GM12874 (cell line): ENCODE measurements around the gene ACR.

Source experiments
- TF ChIP-seq, protein P1 (sequence below): IDR thresholded peaks from 2 replicates; pipeline ENCODE4 v1.5.1; 2011; ENCODE audit warnings: low read depth, mild to moderate bottlenecking, control low read depth, low read length, moderate library complexity; ENCODE audit not compliant: insufficient read depth

ACR gene

GRCh38 chr22:50703726-50704509 is 34.1 kb upstream of the ACR start:
- TF ChIP-seq, protein P1, sequence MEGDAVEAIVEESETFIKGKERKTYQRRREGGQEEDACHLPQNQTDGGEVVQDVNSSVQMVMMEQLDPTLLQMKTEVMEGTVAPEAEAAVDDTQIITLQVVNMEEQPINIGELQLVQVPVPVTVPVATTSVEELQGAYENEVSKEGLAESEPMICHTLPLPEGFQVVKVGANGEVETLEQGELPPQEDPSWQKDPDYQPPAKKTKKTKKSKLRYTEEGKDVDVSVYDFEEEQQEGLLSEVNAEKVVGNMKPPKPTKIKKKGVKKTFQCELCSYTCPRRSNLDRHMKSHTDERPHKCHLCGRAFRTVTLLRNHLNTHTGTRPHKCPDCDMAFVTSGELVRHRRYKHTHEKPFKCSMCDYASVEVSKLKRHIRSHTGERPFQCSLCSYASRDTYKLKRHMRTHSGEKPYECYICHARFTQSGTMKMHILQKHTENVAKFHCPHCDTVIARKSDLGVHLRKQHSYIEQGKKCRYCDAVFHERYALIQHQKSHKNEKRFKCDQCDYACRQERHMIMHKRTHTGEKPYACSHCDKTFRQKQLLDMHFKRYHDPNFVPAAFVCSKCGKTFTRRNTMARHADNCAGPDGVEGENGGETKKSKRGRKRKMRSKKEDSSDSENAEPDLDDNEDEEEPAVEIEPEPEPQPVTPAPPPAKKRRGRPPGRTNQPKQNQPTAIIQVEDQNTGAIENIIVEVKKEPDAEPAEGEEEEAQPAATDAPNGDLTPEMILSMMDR: no peak

GRCh38 chr22:50704510-50705218 is 33.3 kb upstream of the ACR start:
- TF ChIP-seq, protein P1: no peak

DNA sequence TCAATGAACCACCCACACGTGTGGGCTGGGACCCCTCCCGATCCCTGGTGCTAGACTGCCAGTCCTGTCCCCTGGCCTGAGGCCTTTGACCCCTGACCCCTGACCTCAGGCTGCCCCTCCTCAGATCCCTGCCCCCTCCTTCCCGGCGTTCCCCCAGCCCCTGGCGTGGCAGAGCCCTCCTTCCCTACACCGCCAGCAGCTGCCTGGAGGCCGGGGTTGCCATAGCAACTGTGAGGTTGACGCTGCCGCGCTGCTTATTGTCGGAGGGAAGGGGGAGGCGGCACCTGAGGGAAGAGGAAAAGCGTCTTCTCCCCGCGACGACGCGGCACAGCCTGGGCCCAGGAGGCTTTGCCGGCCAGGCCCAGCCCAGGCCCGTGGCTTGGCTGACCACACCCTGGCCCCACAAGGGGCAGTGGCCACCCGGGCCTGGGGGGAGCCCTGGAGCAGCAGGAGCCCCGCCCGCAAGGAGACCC is 32.7 kb upstream of the ACR start:
- TF ChIP-seq, protein P1: no peak

DNA sequence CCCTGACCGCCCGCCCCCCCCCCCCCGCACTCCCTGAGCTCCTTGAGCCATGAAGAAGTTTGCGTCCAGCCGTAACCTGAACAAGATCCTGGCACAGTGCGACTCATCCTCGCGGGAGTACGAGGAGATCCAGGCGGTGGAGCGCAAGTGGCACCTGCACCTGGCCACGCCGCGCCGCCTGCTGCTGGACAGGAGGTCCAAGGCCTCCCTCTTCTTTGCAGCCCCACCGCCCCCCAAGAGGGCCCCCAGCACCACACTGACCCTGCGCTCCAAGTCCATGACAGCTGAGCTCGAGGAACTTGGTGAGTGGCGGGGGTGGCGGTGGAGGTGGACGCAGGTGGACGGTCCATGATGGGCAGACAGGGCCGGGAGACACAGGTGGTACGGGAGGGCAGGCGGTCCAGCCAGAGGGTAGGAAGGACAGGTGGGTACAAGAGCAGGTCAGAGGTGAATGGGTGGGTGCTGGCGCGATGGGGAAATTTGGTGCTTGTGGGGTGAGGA is 32.1 kb upstream of the ACR start:
- TF ChIP-seq, protein P1: no peak

DNA sequence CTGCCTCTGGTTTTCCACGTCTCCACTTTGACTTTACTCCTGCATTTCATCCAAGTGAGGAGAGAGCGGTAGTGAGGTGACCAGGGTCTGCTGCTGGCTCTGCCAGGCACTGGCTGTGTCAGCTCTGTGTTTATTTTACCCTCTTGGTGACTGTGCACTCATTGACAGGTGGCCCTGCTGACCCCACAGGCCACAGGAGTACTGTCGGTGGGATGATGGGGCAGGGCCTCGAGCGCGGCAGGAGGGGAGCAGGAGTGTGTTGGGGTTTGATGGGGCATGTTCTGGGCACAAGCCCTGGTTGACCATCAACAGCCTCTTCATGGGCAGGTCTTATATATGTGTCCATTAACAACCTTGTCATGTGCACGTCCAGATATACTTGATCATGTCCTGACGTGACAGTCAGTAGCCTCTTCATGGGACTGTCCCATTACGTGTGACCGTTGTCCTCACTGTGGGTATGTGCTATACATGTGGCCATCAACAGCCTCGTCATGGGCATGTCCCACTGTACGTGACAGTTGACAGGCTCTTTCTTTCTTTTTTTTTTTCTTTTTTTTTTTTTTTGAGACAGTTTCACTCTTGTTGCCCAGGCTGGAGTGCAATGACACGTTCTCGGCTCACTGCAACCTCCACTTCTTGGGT is 31.4 kb upstream of the ACR start:
- TF ChIP-seq, protein P1: no peak

DNA sequence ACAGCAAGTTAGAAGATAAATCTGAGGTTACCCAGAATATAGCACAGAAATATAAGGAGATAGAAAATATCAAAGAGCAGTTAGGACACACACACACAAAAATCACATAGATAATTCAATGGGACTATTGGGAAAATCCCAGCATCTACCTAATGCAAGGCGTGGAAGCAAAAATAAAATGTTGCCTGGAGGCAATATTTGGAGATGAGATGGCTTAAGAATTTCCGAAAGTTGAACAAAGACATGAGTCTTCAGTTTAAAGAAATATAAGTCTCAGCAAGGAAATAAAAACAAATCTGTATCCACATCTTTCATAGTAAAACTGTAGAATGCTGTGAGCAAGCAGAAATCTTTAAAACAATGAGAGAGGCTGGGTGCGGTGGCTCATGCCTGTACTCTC is 29.5 kb upstream of the ACR start:
- TF ChIP-seq, protein P1: no peak

DNA sequence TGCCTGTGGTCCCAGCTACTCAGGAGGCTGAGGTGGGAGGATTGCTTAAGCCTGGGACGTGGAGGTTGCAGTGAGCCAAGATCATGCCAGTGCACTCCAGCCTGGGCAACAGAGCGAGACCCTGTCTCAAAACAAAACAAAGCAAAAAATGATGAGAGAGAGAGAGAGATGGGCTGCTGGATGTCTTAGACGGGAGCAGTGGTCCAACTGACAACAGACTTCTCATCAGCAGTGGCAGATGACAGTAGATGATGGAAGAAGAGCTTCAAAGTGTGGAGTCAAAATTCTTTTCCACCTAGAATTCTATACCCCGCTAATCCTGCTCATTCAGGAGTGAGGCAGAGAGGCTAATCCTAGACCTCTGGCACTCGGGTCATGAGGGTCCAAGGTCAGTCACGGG is 29.0 kb upstream of the ACR start:
- TF ChIP-seq, protein P1: no peak
